ENCODE results near the gene COX7A2.

The COX7A2 gene

DNA sequence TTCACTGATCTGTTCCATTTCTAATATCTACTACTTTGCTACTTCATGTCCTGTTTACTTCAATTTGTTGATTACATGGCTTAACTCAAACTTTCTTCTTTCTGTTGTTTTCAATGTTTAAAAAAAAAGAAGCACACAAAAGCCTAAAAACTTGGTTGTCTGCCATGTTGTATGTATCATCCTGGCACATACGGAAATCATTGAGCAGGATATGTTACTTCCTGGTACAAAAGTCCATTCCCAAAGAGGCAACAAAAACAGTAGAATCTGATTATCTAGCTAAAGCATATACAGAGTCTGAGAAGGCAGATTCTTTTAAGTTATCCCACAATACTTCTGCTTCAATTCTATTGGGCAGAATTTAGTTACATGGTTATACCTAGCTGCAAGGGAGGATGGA lies 23.2 kb downstream of the COX7A2 start:
- DNase-seq (ENCODE audit: low read depth) = no peak

DNA sequence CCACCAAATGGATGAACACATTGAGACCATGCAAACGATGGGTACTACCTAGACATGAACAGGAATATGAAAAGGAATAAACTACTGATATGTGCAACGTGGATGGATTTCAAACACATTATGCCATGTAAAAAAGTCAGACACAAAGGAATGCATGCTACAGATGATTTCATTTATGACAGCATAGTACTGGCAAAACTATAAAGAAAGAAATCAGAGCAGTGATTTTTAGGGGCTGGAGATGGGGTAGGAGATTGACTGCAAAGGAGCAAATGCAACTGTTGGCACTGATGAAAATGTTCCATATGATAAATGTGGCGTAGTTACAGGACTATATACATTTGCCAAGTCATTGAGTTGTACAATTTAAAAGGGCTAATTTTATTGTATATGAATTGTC lies 24.3 kb downstream of the COX7A2 start:
- DNase-seq (ENCODE audit: low read depth) = no peak

DNA sequence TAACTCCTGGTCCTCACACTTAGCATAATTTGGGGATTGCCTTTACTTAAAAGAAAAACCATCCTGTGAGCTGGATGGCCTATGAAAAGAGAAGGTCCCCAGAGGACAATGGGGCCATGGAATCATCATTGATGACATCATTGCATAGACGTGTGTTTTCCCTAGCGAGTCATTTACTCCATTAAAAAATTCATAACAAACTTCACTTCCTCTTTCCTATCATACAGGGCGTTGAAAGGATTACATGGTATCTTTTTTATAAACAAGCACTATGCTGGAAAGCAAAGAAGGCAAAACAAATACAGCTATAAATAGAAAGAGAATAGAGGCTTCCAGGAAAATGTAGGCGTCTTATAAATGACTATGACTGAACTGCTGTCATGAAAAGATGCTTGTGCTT lies 26.4 kb downstream of the COX7A2 start:
- no peak for DNase-seq (ENCODE audit: low read depth)

DNA sequence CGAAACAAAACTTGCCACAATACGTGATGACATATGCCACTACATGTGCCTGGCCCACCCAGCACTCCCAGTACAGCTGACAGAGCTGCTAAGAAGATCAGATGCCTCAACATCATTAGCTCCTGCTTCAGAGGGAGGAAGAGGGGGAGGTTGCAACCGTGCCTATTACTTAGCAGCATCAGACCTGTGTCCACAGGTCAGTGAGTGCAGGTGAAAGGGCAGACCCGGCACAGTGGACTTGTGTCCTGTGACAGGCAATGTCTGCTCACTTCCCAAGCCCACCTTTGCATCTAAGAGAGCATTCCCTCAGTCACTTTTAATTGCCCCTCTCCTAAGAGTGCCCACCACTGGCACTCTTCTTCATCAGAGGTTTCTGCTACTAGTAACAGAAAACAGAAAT lies 28.3 kb downstream of the COX7A2 start:
- no peak for DNase-seq (ENCODE audit: low read depth)

DNA sequence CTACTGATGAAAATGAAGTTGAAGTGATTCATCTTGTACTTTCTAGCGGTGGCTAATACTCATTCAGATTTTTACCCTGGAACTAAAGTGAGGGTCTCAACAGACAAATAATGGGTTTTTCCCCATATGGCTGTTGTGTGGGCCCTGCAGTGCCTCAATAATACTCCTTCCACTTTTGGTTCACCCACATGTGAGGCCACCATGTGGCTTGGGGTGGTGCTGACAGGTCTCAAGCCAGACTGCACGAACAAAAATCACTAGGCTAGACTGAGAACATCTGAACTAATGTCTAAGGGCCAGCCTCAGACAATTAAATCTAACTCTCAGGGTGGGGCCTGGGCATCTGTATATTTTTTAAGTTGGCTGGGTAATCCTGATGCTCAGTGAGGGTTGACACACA lies 29.9 kb downstream of the COX7A2 start:
- no peak for DNase-seq (ENCODE audit: low read depth)

DNA sequence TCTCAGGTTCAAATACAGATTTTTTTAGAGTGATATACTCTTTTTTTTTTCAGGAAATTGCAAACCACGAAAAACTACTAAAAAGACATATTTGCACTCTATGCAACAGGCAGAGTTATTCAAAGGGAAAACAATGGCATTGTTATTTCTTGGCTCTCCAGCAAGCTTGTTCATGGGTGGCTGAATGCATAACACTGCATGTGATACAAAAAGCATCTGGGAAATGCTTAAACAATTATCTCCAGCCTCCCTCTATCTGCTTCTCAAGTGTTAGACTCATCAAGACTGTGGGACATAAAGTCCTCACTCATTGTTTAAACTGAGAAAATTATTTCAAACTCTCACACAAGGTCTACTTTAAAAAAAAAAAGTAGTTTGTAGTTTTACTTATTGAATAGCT lies 30.5 kb downstream of the COX7A2 start:
- DNase-seq (ENCODE audit: low read depth) = no peak

DNA sequence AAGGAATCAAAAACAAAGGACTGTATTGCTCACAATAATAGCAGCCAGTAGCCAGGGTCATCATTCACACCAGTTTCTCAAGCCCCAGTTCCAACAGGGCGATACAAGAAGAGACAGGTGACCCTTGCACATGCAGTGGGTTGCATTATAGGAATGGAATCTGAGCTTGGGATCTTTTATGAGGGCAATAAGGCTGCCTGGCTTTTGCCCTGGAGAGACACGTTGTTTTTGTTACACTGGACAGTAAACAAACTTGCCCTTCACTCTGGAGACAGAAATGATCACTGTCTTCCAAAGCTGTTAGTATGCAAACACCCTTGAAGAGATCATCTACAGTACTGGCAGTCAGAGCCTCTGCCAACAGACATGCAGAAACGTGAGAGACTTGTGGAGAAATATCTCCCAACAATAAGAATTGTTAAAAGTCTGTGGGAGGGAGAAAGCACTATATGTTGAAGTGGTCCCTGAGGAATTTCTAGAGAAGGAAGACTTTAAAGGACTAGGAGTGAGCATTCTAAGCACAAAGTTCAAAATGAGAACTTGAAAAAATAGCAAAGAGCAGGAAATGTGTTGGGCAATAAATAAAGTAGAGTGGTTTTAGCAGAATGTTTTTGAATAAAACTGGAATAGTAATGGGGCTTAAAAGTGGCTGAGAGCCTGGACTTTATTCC lies 31.5 kb downstream of the COX7A2 start:
- no peak for DNase-seq (ENCODE audit: low read depth)

DNA sequence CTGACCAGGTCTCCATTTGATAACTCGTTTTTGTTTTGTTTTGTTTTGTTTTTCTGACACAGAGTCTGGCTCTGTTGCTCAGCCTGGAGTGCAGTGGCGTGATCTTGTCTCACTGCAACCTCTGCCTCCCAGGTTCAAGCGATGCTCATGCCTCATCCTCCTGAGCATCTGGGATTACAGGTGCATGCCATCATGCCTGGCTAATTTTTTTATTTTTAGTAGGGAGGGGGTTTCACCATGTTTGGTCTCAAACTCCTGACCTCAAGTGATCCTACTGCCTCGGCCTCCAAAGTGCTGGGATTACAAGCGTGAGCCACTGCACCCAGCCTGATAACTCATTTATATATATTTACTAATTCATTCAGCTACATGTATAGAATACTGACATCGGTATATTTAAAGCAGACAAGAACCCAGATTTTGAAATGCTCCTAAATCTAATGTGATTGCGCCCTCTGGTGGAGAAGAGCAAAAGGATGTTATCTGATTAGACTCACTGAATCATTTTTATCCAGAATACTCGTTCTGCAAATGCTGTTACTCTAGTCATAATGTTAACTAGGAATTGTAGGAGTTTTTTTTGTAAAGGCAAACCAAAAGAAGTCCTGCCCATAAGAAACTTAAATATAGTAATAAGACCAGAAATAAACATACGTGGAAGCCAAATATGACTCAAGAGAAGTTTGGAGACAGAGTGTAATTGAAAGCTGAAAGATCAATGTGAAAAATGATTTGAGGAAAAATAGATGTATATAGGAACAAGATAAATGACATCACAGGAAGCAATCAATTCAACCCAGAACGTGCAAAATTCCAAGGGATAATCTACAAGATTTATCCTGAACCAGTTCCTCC lies 32.5 kb downstream of the COX7A2 start:
- DNase-seq (ENCODE audit: low read depth) = no peak

DNA sequence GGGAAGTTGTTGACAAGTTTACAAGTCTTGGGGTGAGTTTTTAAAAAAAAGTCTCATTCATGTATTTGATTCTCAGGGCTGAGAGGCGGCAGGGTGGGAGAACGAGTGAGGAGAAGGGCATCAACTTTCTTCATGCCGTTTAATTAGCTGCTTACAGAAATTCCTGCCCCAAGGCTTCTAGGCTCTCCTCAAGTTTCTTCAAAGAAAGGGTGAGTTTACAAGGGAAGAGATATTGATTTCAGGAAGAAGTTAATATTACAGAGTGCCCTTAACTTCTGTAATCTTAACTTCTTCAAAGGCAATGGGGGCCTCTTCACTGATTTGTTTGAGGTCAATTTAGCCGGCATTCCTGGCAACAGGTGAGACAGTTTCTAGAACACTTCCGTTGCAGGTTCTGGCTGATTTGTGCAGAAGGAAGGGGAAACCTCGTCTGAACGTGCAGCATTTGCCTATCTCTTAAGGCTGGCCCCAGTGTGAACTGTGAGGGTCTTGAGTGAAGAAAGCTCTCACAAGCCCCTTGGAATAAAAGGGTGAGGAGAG lies 34.3 kb downstream of the COX7A2 start:
- DNase-seq (ENCODE audit: low read depth) = no peak

DNA sequence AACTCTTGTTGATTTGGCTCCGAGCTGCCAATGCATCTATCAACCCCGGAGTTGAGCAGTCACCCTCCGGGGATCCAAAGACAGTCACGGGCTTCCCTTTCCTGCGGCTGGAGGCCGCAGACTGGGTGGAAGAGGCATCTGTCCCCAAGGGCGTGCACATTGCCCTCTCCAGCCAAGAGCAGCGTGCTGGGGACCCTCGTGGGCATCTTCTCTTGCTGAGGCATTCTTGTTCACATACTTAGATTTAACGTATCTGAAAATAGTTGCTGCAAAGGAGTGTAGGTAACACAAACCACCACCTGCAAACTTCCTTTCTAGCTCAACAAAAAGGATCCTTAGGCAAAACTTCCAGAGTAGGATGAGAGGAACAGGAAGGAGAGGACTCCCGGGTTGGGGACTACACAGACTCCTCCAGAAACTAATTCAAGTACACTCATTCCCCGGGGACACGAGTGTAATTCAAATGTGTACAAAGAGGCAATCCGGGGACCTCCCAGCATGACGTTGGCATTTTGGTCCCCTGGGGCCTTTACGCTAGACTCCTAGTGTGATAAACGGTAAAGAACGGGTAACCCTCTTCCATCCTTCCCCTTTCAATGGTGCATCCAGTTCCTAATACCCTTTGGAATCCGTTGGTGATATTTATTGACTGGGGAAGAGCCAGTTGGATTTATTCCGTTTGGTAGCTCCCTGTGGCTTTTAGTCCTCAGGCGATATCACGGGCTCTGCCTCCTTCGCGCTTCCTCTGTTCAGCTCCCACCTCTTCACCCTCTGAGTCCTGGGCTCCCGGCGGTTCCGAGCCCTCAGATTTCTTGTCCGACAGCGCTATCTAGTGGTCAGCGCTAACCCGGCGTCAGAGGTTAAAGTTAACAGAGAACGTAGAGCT lies 35.1 kb downstream of the COX7A2 start:
- peak; percentile 71 for DNase-seq (ENCODE audit: low read depth)

DNA sequence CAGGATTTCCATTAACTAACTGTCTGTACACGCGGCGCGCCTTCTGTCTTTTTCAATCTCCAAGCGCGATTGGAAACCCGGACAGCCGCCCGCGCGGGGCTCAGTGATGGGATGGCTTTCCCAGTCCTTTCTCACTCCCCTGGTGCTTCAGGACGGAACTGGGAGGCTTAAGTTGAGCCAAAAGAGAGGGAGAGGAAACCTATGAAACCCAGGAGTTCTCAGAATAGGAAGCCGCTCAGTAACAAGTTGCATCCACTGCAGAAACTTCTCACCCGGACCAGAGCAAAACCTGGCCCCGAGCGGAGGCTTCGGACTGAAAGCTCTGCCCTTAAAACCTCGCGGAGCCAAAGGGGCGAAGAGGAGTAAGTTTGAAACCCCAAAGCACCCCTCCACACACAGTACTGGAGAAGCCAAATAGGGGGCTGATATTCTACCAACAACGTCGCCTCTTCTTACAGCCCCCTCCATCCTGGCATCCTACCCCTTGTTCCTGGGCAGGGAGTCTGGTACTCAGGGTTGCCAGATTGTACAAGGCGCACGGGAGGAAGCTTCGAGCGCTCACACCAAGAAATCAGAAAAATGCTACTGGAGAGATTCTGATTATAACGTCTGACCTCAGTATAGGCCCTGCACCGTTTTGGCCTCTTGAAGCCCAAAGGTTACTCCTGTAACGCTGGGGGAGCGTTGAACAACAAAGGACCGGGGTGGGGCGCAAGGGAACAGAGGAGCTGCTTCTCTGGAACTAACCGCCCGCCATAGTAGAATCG lies 36.8 kb downstream of the COX7A2 start:
- no peak for DNase-seq (ENCODE audit: low read depth)

DNA sequence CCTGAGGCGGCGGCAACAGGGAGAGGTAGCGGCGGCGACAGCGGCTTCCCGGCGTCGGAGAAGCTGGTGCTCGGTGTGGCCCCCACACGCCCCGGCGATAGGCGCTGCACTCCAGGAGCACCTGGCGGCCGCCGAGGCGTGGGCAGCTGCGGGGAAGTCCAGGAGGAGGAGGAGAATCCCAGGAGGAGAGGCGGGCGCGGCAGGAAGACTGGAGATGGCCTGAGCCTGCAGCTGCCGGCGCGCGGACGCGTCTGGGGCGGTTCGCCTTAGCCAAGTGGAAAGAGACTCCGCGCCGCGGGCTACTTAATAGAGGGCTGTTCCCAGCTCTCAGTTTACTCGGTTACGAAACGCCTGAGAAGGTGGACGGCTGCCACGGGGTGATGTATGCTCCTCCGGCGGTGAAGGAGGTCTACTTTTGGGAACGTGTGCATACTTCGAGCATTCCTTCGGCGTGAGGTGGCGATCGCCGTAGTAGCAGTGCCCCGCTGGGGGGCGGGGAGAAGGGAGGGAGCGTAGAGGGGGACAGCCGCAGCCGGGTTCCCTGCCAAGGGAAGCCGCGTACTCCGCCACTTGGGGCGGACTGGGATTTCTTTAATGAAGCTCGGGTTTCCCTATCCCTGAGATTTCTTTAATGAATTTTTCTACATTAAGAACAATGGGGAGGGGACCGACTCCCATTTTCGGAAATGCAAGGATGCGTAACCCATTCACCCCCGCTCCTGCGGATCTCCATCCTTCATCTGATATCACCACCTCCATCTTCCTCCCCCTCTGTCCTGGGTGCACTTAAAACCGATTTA lies 37.6 kb downstream of the COX7A2 start, which contains the start of gene COL12A1:
COL12A1 (minus strand) TSS at position 278 of the 800 bp plus-strand sequence. CDS start 3,261 bp downstream, outside the sequence.
- DNase-seq (ENCODE audit: low read depth) = no peak

DNA sequence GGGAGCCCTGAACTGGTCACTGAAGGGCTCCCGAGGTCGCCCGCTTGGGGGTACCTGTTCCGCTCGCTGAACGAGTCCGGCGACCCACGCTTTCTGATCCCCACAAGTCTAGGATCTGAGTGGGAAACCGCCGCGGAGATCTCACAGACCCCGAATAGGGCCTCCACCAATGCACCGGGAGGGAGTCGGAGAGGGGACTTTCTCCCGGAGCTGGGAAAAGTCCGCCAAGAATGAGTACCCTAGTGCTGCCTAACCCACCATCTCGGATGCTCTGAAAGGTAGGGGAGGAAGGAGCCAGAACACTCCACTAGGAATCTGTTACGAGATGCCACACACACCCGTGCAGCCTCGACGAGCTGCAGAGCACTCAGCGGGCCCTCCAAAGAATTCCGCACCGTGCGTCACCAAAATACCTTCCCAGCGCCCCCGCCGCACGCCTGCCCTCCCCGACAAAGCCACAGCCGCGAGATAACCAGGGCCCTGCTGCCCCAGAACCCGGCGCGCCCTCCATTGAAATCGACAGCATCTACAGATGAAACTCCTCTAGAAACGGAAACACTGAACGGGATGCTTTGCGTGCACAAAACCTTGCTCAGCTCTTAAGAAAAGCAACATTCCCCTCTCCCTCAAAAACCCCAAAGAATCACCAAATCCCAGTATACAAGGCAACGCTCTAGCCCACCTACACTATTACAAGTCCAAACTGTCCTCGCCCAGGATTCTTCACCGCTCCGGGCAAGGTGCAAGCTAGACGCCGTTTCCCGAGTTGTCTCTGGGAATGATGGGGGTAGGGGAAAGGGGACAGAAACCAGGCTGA lies 38.4 kb downstream of the COX7A2 start:
- DNase-seq (ENCODE audit: low read depth) = no peak

DNA sequence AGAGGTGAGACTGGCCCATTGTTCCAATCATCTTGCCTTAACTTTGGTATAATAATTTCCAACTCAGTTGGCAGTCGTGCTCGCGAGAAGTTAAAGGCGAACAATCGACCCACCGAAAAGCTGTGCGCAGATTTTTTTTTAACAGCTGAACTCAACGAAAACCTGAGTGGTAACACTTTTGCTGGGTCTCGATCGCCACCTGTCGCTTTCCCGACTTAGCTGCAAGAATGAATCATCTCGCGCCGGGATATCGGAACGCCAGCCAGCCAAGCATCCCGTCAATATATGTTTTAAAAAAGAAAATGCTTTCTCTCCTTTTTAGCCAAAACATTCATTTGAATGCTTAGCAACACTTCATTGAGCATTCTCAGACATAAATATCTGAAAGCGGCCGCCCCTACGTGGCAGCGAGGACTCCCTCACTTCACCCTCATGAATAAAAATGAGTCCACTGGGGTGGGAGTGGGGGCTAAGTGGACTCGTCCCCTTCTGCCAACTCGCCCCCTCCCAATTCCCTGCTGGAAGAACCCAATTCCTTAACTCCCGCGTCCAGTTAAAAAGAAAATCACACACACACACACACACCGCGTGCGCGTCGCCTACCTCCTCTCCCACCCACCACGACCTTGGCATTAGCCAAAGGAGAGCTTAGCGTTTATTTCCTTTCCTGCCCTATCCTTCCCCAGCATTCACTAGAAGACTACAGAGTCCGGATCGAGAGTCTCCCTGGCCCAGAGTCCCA lies 39.2 kb downstream of the COX7A2 start:
- DNase-seq (ENCODE audit: low read depth) = no peak

DNA sequence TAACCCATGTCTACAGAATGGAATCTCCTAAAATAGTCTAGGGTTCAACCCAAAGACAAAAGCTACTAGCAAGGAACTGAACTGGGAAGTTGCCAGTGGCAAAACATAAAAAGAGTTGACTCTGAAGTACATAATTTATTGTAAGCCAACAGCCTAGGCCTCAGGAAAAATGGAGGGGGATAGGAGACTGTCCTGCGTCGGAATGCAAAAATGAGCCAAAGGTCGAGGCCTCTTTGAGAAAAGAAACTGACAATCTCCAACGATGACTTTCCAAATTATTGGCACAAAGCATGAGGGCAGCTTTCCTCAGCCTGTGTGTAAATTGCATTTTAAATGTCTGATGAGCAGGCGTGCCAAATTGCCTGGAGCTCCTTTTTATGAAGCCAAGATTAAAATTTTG lies 39.9 kb downstream of the COX7A2 start:
- DNase-seq (ENCODE audit: low read depth) = no peak

DNA sequence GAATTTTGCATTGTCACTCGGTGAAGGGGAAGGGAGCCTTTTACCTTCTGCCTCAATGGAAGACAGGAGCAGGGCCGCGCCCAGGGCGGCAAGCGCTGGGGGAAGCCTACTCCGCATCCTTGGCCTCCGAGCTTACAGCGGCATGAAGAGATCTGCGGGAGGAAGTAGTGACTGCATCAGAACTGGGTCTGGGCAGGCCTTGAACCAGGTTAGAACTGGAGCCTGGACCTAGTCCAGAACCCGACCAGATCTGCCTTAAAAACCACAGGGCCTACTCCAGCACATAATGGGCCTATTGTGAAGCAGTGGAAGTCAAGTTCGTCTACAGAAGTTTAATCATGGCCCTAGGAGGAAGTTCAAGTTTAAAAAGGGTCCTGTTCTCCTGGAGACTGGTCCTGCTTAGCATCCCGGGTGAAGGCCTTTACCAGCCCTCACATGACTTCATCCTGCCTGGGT lies 40.9 kb downstream of the COX7A2 start:
- DNase-seq (ENCODE audit: low read depth) = no peak

DNA sequence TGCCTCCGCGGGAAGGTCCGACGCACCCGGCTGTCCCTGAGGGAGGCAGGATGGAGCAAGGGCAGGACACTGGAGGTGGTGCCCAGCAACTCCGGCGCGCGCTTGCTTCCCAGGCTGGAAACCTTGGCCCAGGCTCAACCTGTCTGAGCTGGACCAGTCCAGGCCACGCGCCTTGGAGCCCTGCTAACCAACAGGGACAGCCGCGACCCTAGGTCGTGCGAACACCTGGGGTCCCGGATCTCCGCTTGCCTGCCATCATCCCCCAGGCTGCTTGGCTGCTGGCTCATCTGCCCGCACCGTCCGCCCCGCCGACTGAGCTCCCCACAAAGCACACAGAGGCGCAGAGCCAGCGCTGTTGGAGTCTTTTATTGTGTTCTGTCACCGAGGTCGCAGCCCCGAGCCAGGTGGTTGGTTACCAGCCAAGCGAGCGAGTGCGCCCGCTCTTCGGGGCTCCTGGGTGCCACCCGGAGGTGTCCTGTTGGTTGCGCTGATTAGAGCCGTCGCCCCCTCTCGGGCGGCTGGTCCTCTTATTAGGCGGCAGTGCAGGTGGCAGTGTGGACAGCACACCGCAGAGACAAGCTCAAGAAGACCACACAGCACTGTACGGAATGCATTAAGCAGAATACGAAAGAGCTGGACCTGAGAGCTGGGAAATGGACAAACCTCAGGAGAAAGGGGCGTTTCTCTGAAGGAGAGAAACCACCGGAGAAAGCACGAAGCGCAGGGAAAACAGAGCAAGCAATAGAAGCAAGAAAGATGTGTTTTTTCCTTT lies 41.5 kb downstream of the COX7A2 start:
- no peak for DNase-seq (ENCODE audit: low read depth)

DNA sequence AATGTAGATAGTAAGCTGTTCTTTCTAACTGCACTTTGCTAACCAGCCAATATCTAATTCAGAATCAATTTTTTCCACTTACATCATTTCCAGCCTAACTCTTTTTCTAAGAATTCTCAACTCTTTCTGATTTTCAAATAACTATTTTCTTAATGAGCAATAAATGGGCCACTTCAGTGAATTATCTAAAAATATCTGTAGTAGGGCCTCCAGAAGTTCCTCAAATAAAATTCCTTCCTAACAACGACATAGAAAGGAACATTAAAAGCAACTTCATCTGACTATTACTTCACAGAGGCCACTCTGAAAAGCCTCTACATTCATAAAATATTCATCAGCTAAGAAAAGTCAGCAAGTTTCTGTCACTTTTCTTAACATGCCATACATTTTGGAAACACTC lies 42.6 kb downstream of the COX7A2 start:
- no peak for DNase-seq (ENCODE audit: low read depth)
